ENCODE data around the gene RASGRP1. TPM values are rescaled to one million over a fixed set of nuclear protein-coding genes. Genes with fewer than 3 reads are reported as not detected.
"Not testable (repeated sequence)": the region's sequence is repeated elsewhere in the genome, so short reads cannot be mapped to it uniquely, and the experiment has no call there.

The RASGRP1 gene
- polyA plus RNA-seq, 3 donors, result 10.8 to 13.9 (median 11.4) TPM

- not testable (repeated sequence) for DNase-seq (ENCODE audit: extremely low read depth in 1 of 11, low read depth in 9 of 11, low spot score in 4 of 11)
These were observed 21.4 kb upstream of the RASGRP1 start for GRCh38 chr15:38586005-38586404.

- no peak for DNase-seq (ENCODE audit: extremely low read depth in 1 of 11, low read depth in 9 of 11, low spot score in 4 of 11)
These were observed 14.0 kb upstream of the RASGRP1 start for GRCh38 chr15:38578626-38579025.

DNA sequence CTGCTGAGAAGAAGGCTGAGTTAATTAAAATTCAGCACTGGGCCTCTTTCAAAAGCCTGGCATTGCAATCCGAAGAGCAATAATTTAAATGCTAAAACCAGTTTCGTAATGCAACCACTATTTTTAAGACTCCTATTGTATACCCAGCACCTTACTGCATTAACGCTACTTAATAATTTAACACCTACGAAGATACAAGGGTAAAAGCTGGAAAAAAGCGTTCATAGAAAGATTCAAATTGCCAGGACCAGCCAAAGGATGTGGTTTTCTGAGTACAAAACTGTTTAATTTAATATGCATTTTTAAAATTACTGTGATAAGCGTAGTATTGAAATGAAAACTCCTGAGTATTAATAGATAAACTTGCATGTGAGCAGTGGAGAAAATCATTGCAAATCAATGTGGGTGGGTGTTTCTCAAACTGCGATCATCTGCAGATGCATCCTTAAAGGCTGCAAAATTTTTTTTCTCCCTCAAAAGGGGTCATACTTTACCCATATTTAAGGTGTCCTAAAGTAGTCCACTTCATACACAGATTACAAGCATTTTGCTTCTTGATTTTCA, 12.9 kb upstream of the RASGRP1 start:
- DNase-seq (ENCODE audit: extremely low read depth in 1 of 11, low read depth in 9 of 11, low spot score in 4 of 11), result no peak

- DNase-seq (ENCODE audit: extremely low read depth in 1 of 11, low read depth in 9 of 11, low spot score in 4 of 11), result no peak
These were observed 12.2 kb upstream of the RASGRP1 start for GRCh38 chr15:38576837-38577236.

DNA sequence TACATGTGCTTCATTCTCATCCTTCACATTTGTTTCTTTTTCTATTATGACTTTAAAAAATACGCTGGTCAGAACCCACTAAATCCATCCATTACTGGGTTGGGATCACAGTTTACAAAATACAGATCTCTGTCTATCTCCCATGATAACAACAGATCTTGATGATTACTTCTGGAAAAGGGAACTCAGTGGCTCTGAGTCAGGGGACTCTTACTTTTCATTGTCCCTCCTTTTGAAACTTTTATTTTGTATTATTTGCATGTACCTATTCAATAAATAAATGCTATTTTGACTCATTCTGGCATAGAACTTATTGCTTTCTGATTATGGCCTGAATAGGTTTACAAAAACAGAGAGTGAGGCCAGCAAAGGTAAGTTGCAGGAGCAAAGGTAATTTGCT, 11.6 kb upstream of the RASGRP1 start:
- DNase-seq (ENCODE audit: extremely low read depth in 1 of 11, low read depth in 9 of 11, low spot score in 4 of 11), result no peak

GRCh38 chr15:38565287-38565670, 665 bp upstream of the RASGRP1 start:
- DNase-seq (ENCODE audit: extremely low read depth in 1 of 11, low read depth in 9 of 11, low spot score in 4 of 11), result no peak

DNA sequence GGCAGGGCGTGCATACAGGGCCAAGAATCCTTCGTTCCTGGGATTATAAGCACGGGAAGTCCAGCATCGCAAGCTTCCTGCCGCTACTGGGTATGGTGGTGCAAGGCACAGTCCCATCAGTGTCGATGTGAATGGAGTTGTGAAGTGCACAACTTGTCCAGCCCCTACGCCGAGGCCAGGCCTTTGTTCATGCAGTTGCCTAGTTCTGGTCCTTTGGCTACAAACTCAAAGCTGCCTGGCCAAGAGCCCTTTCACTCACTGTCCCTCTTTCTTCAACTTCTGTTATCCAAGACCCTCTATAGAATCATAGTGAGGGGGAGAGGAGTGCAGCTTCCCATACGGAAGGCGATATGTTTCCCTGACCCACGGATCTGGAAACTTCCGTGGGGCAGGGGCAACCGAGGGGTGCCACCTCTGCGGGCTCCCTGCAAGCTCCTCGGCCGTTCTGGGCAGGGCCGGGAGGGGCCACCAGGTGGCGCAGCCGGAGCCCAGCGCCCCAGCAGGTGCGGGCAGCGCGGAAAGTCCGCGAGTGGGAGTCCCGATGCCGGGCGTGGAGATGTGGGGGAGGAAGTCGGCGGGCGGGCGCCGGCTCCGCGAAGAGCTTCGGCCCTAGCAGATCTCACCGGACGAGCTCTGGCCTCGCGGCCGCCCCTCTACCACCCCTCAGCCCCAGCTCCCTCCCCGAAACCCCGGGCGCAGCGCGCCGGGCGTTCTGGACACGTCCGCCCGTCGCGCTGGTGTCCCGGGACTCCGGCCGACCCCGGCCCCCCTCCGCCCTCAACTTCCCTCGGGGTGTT, 693 bp downstream of the RASGRP1 start:
- peak in 8 of 11 donors; percentile 31 to 66 (median 55) for DNase-seq (ENCODE audit: extremely low read depth in 1 of 11, low read depth in 9 of 11, low spot score in 4 of 11)

GRCh38 chr15:38562278-38562677, 2.3 kb downstream of the RASGRP1 start:
- DNase-seq (ENCODE audit: extremely low read depth in 1 of 11, low read depth in 9 of 11, low spot score in 4 of 11), result no peak

- DNase-seq (ENCODE audit: extremely low read depth in 1 of 11, low read depth in 9 of 11, low spot score in 4 of 11), result no peak
These were observed 4.1 kb downstream of the RASGRP1 start for GRCh38 chr15:38560456-38560926.

GRCh38 chr15:38559636-38560307, 4.8 kb downstream of the RASGRP1 start:
- DNase-seq (ENCODE audit: extremely low read depth in 1 of 11, low read depth in 9 of 11, low spot score in 4 of 11), result no peak

DNA sequence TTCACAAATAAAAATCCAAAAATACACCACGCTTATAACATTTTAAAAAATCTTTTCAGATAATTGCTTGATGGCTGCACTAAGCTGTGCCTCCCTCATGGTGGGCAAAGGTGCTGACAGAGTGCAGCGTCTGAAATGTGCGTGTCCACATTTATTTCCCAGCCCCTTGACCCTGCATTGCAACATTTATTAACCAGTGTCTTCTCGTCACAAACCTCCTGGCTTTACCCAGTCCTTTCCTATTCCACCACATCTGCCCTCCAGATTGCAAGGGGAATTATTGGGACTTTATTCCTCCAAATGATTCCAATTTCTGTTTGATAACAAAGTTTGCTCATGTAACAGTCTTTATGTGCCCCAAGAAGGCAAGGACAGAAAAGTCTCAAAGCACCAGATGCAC, 5.5 kb downstream of the RASGRP1 start:
- no peak for DNase-seq (ENCODE audit: extremely low read depth in 1 of 11, low read depth in 9 of 11, low spot score in 4 of 11)

DNA sequence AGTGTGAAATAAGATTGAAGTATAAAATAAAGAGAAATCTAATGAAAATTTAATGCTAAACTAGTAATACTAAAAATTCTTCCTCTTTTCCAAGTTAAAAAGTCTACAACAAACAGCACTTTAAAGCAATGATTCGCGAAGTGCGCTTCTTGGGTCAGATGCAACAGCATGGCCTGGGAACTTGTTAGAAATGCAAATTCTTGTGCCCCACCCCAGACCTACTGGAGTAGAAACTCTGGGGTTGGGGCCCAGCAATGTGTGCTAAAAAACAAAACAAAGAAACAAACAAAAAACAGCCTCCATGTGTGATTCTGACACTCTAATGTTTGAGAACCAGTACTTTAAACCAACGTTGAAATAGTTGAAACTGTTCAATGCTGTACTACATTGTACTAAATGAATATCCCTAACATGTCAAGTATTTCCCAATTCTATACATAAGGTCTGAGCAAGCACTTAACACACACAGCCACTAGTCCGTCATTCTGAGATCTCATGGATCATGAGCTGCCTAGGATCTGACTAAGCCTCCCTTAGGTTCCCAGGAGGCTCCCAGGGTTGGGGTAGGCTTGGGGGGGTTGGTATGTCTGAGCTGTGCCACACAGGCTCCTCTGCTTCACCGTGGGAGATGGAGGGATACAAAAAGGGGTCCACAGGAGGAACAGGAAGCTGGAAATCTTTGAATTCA, 6.1 kb downstream of the RASGRP1 start:
- no peak for DNase-seq (ENCODE audit: extremely low read depth in 1 of 11, low read depth in 9 of 11, low spot score in 4 of 11)

- no peak for DNase-seq (ENCODE audit: extremely low read depth in 1 of 11, low read depth in 9 of 11, low spot score in 4 of 11)
These were observed 6.7 kb downstream of the RASGRP1 start for GRCh38 chr15:38557921-38558320.

- peak in 3 of 11 donors; percentile 24 to 42 (median 34) for DNase-seq (ENCODE audit: extremely low read depth in 1 of 11, low read depth in 9 of 11, low spot score in 4 of 11)
These were observed 8.8 kb downstream of the RASGRP1 start for GRCh38 chr15:38555686-38556334.

GRCh38 chr15:38554354-38554753, 10.3 kb downstream of the RASGRP1 start:
- DNase-seq (ENCODE audit: extremely low read depth in 1 of 11, low read depth in 9 of 11, low spot score in 4 of 11), result no peak

- DNase-seq (ENCODE audit: extremely low read depth in 1 of 11, low read depth in 9 of 11, low spot score in 4 of 11), result no peak
These were observed 11.5 kb downstream of the RASGRP1 start for GRCh38 chr15:38553071-38553470.

- DNase-seq (ENCODE audit: extremely low read depth in 1 of 11, low read depth in 9 of 11, low spot score in 4 of 11), result no peak
These were observed 12.6 kb downstream of the RASGRP1 start for GRCh38 chr15:38551720-38552648.

DNA sequence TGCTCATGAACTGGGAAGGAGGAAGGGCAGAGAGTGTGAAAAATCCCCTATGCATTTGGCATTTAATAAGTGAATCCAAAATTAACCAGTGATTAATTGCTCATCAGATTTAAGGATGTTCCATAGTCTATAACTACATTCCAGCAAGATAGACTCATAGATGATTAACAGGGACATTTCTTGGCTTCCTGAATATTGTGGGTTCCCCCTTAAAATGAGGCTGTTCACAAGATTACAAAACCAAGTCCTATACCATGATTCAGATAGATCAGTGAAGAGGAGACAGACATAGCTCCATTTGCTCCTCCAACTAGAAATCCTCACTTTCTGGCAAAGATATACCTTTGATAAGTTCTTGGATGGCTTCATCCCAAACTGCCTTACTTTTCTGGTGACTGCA, 15.4 kb downstream of the RASGRP1 start:
- DNase-seq (ENCODE audit: extremely low read depth in 1 of 11, low read depth in 9 of 11, low spot score in 4 of 11), result no peak
